ENCODE data around the gene P4HA1.

The P4HA1 gene

DNA sequence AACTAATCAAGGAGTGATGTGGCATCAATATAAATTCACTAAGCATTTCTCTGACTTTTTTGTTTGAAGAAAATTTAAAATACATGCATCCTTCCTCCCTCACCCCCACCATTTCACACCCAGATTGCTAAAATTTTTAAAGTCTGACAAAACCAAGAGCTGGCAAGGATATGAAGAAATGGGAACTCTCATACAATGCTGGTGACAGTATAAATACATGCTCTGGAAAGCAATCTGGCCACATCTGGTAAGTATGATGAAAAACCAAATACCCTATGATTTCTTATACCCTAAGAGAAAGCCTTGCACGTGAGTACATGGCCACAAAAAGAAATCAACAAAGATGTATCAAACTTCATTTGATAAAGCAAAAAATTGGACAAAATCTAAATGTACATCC, 31.2 kb downstream of the P4HA1 start:
- DNase-seq (ENCODE audit: extremely low read depth, insufficient read length), result no peak
- Histone ChIP-seq H3K27me3 (replicated peaks; ENCODE audit: control insufficient read depth, insufficient read depth, low read length) (no peaks in the 10 kb centered on the region), H3K36me3 (ENCODE audit: control insufficient read depth, insufficient read depth, low read length) (peaks cover 8% of the 10 kb centered on the region), H3K4me3 (replicated peaks; ENCODE audit: low read depth, low read length) (no peak overlapping the region)
- TF ChIP-seq, protein P1, sequence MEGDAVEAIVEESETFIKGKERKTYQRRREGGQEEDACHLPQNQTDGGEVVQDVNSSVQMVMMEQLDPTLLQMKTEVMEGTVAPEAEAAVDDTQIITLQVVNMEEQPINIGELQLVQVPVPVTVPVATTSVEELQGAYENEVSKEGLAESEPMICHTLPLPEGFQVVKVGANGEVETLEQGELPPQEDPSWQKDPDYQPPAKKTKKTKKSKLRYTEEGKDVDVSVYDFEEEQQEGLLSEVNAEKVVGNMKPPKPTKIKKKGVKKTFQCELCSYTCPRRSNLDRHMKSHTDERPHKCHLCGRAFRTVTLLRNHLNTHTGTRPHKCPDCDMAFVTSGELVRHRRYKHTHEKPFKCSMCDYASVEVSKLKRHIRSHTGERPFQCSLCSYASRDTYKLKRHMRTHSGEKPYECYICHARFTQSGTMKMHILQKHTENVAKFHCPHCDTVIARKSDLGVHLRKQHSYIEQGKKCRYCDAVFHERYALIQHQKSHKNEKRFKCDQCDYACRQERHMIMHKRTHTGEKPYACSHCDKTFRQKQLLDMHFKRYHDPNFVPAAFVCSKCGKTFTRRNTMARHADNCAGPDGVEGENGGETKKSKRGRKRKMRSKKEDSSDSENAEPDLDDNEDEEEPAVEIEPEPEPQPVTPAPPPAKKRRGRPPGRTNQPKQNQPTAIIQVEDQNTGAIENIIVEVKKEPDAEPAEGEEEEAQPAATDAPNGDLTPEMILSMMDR (IDR thresholded peaks at IDR 0.05; ENCODE audit: insufficient read depth, low read length, poor library complexity, severe bottlenecking), result no peak

DNA sequence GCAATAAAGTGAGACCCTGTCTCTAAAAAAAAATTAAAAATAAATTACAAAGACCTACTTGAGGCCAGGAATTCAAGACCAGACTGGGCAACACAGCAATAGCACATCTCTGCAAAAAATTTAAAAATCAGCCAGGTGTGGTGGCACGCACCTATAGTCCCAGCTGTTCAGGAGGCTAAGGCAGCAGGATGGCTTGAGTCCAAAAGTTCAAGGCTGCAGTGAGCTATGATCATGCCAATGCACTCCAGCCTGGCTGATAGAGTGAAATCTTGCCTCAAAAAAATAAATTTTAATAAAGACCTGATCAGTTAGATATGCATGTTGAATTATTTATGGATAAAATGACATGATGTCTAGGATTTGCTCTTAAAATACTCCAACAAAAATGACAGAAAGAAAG, 34.9 kb downstream of the P4HA1 start:
- TF ChIP-seq, protein P1 (IDR thresholded peaks at IDR 0.05; ENCODE audit: insufficient read depth, low read length, poor library complexity, severe bottlenecking), result no peak
- Histone ChIP-seq H3K27me3 (replicated peaks; ENCODE audit: control insufficient read depth, insufficient read depth, low read length) (no peaks in the 10 kb centered on the region), H3K36me3 (ENCODE audit: control insufficient read depth, insufficient read depth, low read length) (peaks cover 4% of the 10 kb centered on the region), H3K4me3 (replicated peaks; ENCODE audit: low read depth, low read length) (no peak overlapping the region)
- DNase-seq (ENCODE audit: extremely low read depth, insufficient read length), result no peak

DNA sequence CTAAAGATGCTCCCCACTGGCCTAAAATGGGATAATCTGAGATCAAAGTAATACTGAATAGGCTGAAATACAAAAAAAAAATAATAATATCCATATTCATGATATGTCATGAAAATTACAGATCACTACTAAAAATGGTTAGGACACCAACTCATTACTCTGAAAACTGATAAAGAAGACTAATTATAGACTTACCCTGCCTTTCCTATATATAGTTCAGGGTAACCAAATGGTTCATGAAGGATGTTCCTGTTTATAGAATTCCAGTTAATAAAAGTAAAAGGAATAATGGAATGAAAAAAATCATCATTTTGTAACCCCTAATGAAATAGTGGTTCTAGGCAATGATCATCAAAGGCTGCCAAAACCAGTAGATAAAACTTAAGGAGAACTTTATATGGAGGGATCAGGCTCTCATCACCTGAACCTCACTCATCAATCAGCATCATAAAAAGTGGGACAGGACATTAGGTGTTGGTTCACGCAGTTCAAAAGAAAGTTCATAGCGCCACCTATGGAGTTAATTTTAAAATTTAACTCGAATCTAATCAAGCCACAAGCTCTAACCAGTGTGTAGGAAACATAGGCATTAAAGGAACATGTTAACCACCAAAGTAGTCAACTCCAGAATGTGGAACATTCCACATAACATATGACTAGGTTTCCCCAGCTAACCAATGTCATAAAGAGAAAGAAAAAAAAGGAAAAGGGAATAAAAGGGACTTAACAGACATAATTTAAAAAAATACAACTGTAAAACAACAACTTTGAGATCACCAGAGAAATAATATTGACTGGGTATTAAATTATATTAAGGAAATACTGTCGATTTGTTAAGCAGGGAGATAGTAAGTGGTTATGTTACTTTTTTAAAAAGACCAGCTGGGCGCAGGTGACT, 35.7 kb downstream of the P4HA1 start:
- Histone ChIP-seq H3K27me3 (replicated peaks; ENCODE audit: control insufficient read depth, insufficient read depth, low read length) (no peaks in the 10 kb centered on the region), H3K4me3 (replicated peaks; ENCODE audit: low read depth, low read length) (no peak overlapping the region), H3K36me3 (ENCODE audit: control insufficient read depth, insufficient read depth, low read length) (peaks cover 4% of the 10 kb centered on the region)
- no peak for DNase-seq (ENCODE audit: extremely low read depth, insufficient read length)
- TF ChIP-seq, protein P1 (IDR thresholded peaks at IDR 0.05; ENCODE audit: insufficient read depth, low read length, poor library complexity, severe bottlenecking), result peak; percentile 45

DNA sequence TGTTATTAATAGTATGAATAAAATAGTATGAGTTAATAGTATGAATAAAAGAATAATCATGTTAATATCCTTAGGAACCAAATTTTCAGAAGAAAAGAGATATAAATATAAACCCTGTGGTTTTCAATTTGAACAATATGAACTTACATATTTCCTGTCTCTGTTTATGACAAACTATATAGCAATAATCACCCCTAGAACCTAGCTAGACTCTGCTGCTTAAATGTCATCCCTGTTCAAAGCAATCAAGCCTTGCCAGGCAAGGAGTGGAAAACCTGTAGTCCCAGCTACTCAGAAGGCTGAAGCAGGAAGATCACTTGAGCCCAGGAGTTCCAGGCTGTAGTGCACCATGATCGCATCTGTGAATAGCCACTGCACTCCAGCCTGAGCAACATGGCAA, 36.5 kb downstream of the P4HA1 start:
- DNase-seq (ENCODE audit: extremely low read depth, insufficient read length), result no peak
- H3K36me3 ChIP-seq (ENCODE audit: control insufficient read depth, insufficient read depth, low read length), result peaks cover 2% of the 10 kb centered on the region
- H3K4me3 ChIP-seq (replicated peaks; ENCODE audit: low read depth, low read length), result no peak overlapping the region
- TF ChIP-seq, protein P1 (IDR thresholded peaks at IDR 0.05; ENCODE audit: insufficient read depth, low read length, poor library complexity, severe bottlenecking), result no peak
- no peaks in the 10 kb centered on the region for H3K27me3 ChIP-seq (replicated peaks; ENCODE audit: control insufficient read depth, insufficient read depth, low read length)

DNA sequence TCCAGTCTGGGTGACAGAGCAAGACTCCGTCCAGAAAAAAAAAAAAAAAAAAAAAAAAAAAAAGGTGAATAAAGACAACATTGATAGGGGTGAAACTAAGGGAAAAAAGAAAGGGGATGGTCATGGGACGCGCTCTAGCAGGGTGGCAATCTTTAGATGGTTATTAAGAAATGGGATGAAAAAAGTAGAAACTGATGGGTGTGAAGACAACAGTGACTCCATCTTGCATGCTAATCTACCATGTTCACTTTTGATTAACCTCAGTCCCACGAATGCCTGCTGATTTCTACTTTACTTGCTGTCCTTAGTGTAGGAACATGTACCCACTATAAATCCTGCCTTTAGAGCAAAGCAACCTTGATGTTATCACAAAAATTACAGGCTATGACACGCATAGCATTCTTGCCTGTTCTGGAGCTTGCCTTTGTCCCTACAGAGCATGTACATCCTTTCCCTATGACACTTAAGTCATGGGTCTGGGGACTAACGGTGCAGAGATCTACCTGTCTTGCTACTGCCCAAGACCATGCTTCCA, 38.5 kb downstream of the P4HA1 start:
- no peaks in the 10 kb centered on the region for H3K27me3 ChIP-seq (replicated peaks; ENCODE audit: control insufficient read depth, insufficient read depth, low read length)
- TF ChIP-seq, protein P1 (IDR thresholded peaks at IDR 0.05; ENCODE audit: insufficient read depth, low read length, poor library complexity, severe bottlenecking), result no peak
- peaks cover 2% of the 10 kb centered on the region for H3K36me3 ChIP-seq (ENCODE audit: control insufficient read depth, insufficient read depth, low read length)
- no peak overlapping the region for H3K4me3 ChIP-seq (replicated peaks; ENCODE audit: low read depth, low read length)
- DNase-seq (ENCODE audit: extremely low read depth, insufficient read length), result no peak
